ENCODE data around the gene TLNRD1.

The TLNRD1 gene

GRCh38 chr15:80989518-80990478 lies 10.9 kb upstream of the TLNRD1 start, which contains the start of gene MESD:
TSS of gene MESD (minus strand) at chr15:80989819. CDS start at chr15:80989791, 28 bp downstream.
- no peaks in the 10 kb centered on the region for H3K27me3 ChIP-seq (ENCODE audit: control insufficient read depth in 2 of 2, insufficient read depth in 2 of 2, low read length in 2 of 2)
- no peaks in the 10 kb centered on the region for H3K36me3 ChIP-seq (ENCODE audit: control insufficient read depth in 2 of 2, insufficient read depth in 2 of 2, low read length in 2 of 2)
- no peaks in the 10 kb centered on the region for H3K9me3 ChIP-seq (ENCODE audit: control insufficient read depth in 2 of 2, low read length in 2 of 2)
- peaks cover 18 to 29% of the 10 kb centered on the region in 2 donors for H3K4me1 ChIP-seq (ENCODE audit: control insufficient read depth in 2 of 2, insufficient read depth in 2 of 2, low read length in 2 of 2)
- H3K4me3 ChIP-seq (ENCODE audit: low read length in 2 of 2), result peak within 1 kb of the TSS; percentile 93 to 99
- H3K27ac ChIP-seq (ENCODE audit: low read depth in 2 of 2, low read length in 2 of 2), result peak within 1 kb of the TSS; percentile 90 to 94
- H3K9ac ChIP-seq (ENCODE audit: low read depth in 1 of 2, low read length in 2 of 2), result peak within 1 kb of the TSS; percentile 86 to 96

- Histone ChIP-seq H3K4me3 (ENCODE audit: low read length in 2 of 2) (no peak overlapping the region), H3K27me3 (ENCODE audit: control insufficient read depth in 2 of 2, insufficient read depth in 2 of 2, low read length in 2 of 2) (no peaks in the 10 kb centered on the region), H3K9me3 (ENCODE audit: control insufficient read depth in 2 of 2, low read length in 2 of 2) (no peaks in the 10 kb centered on the region), H3K4me1 (ENCODE audit: control insufficient read depth in 2 of 2, insufficient read depth in 2 of 2, low read length in 2 of 2) (peaks cover 18 to 29% of the 10 kb centered on the region in 2 donors), H3K27ac (ENCODE audit: low read depth in 2 of 2, low read length in 2 of 2) (peak overlapping the region; percentile 12 to 94), H3K36me3 (ENCODE audit: control insufficient read depth in 2 of 2, insufficient read depth in 2 of 2, low read length in 2 of 2) (no peaks in the 10 kb centered on the region), H3K9ac (ENCODE audit: low read depth in 1 of 2, low read length in 2 of 2) (no peak overlapping the region)
Measured at GRCh38 chr15:80990955-80991354, 9.8 kb upstream of the TLNRD1 start.

- H3K9me3 ChIP-seq (ENCODE audit: control insufficient read depth in 2 of 2, low read length in 2 of 2), result no peaks in the 10 kb centered on the region
- H3K27me3 ChIP-seq (ENCODE audit: control insufficient read depth in 2 of 2, insufficient read depth in 2 of 2, low read length in 2 of 2), result no peaks in the 10 kb centered on the region
- no peak overlapping the region for H3K9ac ChIP-seq (ENCODE audit: low read depth in 1 of 2, low read length in 2 of 2)
- no peak overlapping the region for H3K4me3 ChIP-seq (ENCODE audit: low read length in 2 of 2)
- H3K4me1 ChIP-seq (ENCODE audit: control insufficient read depth in 2 of 2, insufficient read depth in 2 of 2, low read length in 2 of 2), result peaks cover 18 to 29% of the 10 kb centered on the region in 2 donors
- no peaks in the 10 kb centered on the region for H3K36me3 ChIP-seq (ENCODE audit: control insufficient read depth in 2 of 2, insufficient read depth in 2 of 2, low read length in 2 of 2)
- H3K27ac ChIP-seq (ENCODE audit: low read depth in 2 of 2, low read length in 2 of 2), result peak overlapping the region; percentile 12 to 94
Measured at GRCh38 chr15:80991421-80991820, 9.3 kb upstream of the TLNRD1 start.

- Histone ChIP-seq H3K27ac (ENCODE audit: low read depth in 2 of 2, low read length in 2 of 2) (no peak overlapping the region), H3K27me3 (ENCODE audit: control insufficient read depth in 2 of 2, insufficient read depth in 2 of 2, low read length in 2 of 2) (no peaks in the 10 kb centered on the region), H3K36me3 (ENCODE audit: control insufficient read depth in 2 of 2, insufficient read depth in 2 of 2, low read length in 2 of 2) (no peaks in the 10 kb centered on the region), H3K4me1 (ENCODE audit: control insufficient read depth in 2 of 2, insufficient read depth in 2 of 2, low read length in 2 of 2) (peaks cover 18 to 29% of the 10 kb centered on the region in 2 donors), H3K9me3 (ENCODE audit: control insufficient read depth in 2 of 2, low read length in 2 of 2) (no peaks in the 10 kb centered on the region), H3K4me3 (ENCODE audit: low read length in 2 of 2) (no peak overlapping the region), H3K9ac (ENCODE audit: low read depth in 1 of 2, low read length in 2 of 2) (no peak overlapping the region)
Measured at GRCh38 chr15:80992006-80992405, 8.7 kb upstream of the TLNRD1 start.

GRCh38 chr15:80992441-80992840 lies 8.3 kb upstream of the TLNRD1 start:
- no peaks in the 10 kb centered on the region for H3K9me3 ChIP-seq (ENCODE audit: control insufficient read depth in 2 of 2, low read length in 2 of 2)

GRCh38 chr15:80996247-80996646 lies 4.5 kb upstream of the TLNRD1 start:
- Histone ChIP-seq H3K4me3 (ENCODE audit: low read length in 2 of 2) (no peak overlapping the region), H3K36me3 (ENCODE audit: control insufficient read depth in 2 of 2, insufficient read depth in 2 of 2, low read length in 2 of 2) (no peaks in the 10 kb centered on the region), H3K9ac (ENCODE audit: low read depth in 1 of 2, low read length in 2 of 2) (no peak overlapping the region), H3K9me3 (ENCODE audit: control insufficient read depth in 2 of 2, low read length in 2 of 2) (no peaks in the 10 kb centered on the region), H3K27ac (ENCODE audit: low read depth in 2 of 2, low read length in 2 of 2) (no peak overlapping the region), H3K27me3 (ENCODE audit: control insufficient read depth in 2 of 2, insufficient read depth in 2 of 2, low read length in 2 of 2) (no peaks in the 10 kb centered on the region), H3K4me1 (ENCODE audit: control insufficient read depth in 2 of 2, insufficient read depth in 2 of 2, low read length in 2 of 2) (peaks cover 7% of the 10 kb centered on the region in 2 donors)

More at GRCh38 chr15:80992441-80992840, 8.3 kb upstream of the TLNRD1 start:
- Histone ChIP-seq H3K36me3 (ENCODE audit: control insufficient read depth in 2 of 2, insufficient read depth in 2 of 2, low read length in 2 of 2) (no peaks in the 10 kb centered on the region), H3K27ac (ENCODE audit: low read depth in 2 of 2, low read length in 2 of 2) (no peak overlapping the region), H3K27me3 (ENCODE audit: control insufficient read depth in 2 of 2, insufficient read depth in 2 of 2, low read length in 2 of 2) (no peaks in the 10 kb centered on the region), H3K4me1 (ENCODE audit: control insufficient read depth in 2 of 2, insufficient read depth in 2 of 2, low read length in 2 of 2) (peaks cover 18 to 29% of the 10 kb centered on the region in 2 donors), H3K4me3 (ENCODE audit: low read length in 2 of 2) (no peak overlapping the region), H3K9ac (ENCODE audit: low read depth in 1 of 2, low read length in 2 of 2) (no peak overlapping the region)

- H3K4me1 ChIP-seq (ENCODE audit: control insufficient read depth in 2 of 2, insufficient read depth in 2 of 2, low read length in 2 of 2), result peaks cover 9 to 16% of the 10 kb centered on the region in 2 donors
- peaks cover 0 to 1% of the 10 kb centered on the region in 2 donors for H3K36me3 ChIP-seq (ENCODE audit: control insufficient read depth in 2 of 2, insufficient read depth in 2 of 2, low read length in 2 of 2)
- H3K4me3 ChIP-seq (ENCODE audit: low read length in 2 of 2), result no peak overlapping the region
- H3K9ac ChIP-seq (ENCODE audit: low read depth in 1 of 2, low read length in 2 of 2), result no peak overlapping the region
- H3K9me3 ChIP-seq (ENCODE audit: control insufficient read depth in 2 of 2, low read length in 2 of 2), result no peaks in the 10 kb centered on the region
- no peaks in the 10 kb centered on the region for H3K27me3 ChIP-seq (ENCODE audit: control insufficient read depth in 2 of 2, insufficient read depth in 2 of 2, low read length in 2 of 2)
- no peak overlapping the region for H3K27ac ChIP-seq (ENCODE audit: low read depth in 2 of 2, low read length in 2 of 2)
Measured at GRCh38 chr15:80997692-80998091, 3.0 kb upstream of the TLNRD1 start.

- no peaks in the 10 kb centered on the region for H3K27me3 ChIP-seq (ENCODE audit: control insufficient read depth in 2 of 2, insufficient read depth in 2 of 2, low read length in 2 of 2)
- H3K9me3 ChIP-seq (ENCODE audit: control insufficient read depth in 2 of 2, low read length in 2 of 2), result no peaks in the 10 kb centered on the region
- H3K4me1 ChIP-seq (ENCODE audit: control insufficient read depth in 2 of 2, insufficient read depth in 2 of 2, low read length in 2 of 2), result peaks cover 13 to 20% of the 10 kb centered on the region in 2 donors
- no peak overlapping the region for H3K27ac ChIP-seq (ENCODE audit: low read depth in 2 of 2, low read length in 2 of 2)
- peaks cover 0 to 3% of the 10 kb centered on the region in 2 donors for H3K36me3 ChIP-seq (ENCODE audit: control insufficient read depth in 2 of 2, insufficient read depth in 2 of 2, low read length in 2 of 2)
- H3K9ac ChIP-seq (ENCODE audit: low read depth in 1 of 2, low read length in 2 of 2), result no peak overlapping the region
- H3K4me3 ChIP-seq (ENCODE audit: low read length in 2 of 2), result no peak overlapping the region
Measured at GRCh38 chr15:80998251-80998650, 2.5 kb upstream of the TLNRD1 start.

- peak overlapping the region; percentile 71 to 97 for H3K4me3 ChIP-seq (ENCODE audit: low read length in 2 of 2)
- no peaks in the 10 kb centered on the region for H3K27me3 ChIP-seq (ENCODE audit: control insufficient read depth in 2 of 2, insufficient read depth in 2 of 2, low read length in 2 of 2)
- peaks cover 3 to 7% of the 10 kb centered on the region in 2 donors for H3K36me3 ChIP-seq (ENCODE audit: control insufficient read depth in 2 of 2, insufficient read depth in 2 of 2, low read length in 2 of 2)
- H3K27ac ChIP-seq (ENCODE audit: low read depth in 2 of 2, low read length in 2 of 2), result peak overlapping the region; percentile 98 to 99
- H3K4me1 ChIP-seq (ENCODE audit: control insufficient read depth in 2 of 2, insufficient read depth in 2 of 2, low read length in 2 of 2), result peaks cover 16 to 20% of the 10 kb centered on the region in 2 donors
- H3K9me3 ChIP-seq (ENCODE audit: control insufficient read depth in 2 of 2, low read length in 2 of 2), result no peaks in the 10 kb centered on the region
- peak overlapping the region; percentile 99 for H3K9ac ChIP-seq (ENCODE audit: low read depth in 1 of 2, low read length in 2 of 2)
Measured at GRCh38 chr15:80999623-81000036, 1.1 kb upstream of the TLNRD1 start.

GRCh38 chr15:81000144-81000623 lies 539 bp upstream of the TLNRD1 start:
- peak overlapping the region; percentile 98 to 99 for H3K27ac ChIP-seq (ENCODE audit: low read depth in 2 of 2, low read length in 2 of 2)
- H3K27me3 ChIP-seq (ENCODE audit: control insufficient read depth in 2 of 2, insufficient read depth in 2 of 2, low read length in 2 of 2), result no peaks in the 10 kb centered on the region
- peak overlapping the region; percentile 99 for H3K9ac ChIP-seq (ENCODE audit: low read depth in 1 of 2, low read length in 2 of 2)
- H3K4me1 ChIP-seq (ENCODE audit: control insufficient read depth in 2 of 2, insufficient read depth in 2 of 2, low read length in 2 of 2), result peaks cover 16 to 20% of the 10 kb centered on the region in 2 donors
- H3K9me3 ChIP-seq (ENCODE audit: control insufficient read depth in 2 of 2, low read length in 2 of 2), result no peaks in the 10 kb centered on the region
- peak overlapping the region; percentile 71 to 97 for H3K4me3 ChIP-seq (ENCODE audit: low read length in 2 of 2)
- peaks cover 3 to 7% of the 10 kb centered on the region in 2 donors for H3K36me3 ChIP-seq (ENCODE audit: control insufficient read depth in 2 of 2, insufficient read depth in 2 of 2, low read length in 2 of 2)
